K562 (cell line): Measurements from ENCODE around the gene KMT5C. TPM values are rescaled to one million over a fixed set of nuclear protein-coding genes. Genes with fewer than 3 reads are reported as not detected.

ENCODE experiments used
- BRD9 ChIP-seq: fragments of 450-650 bp; IDR thresholded peaks from 2 replicates; pipeline ENCODE4 v1.6.1; 2018; ENCODE audit warnings: low read depth; ENCODE audit not compliant: partially characterized antibody
- CC2D1A ChIP-seq: fragments of 450-650 bp; IDR thresholded peaks from 2 replicates; pipeline ENCODE4 v1.6.1; 2017; ENCODE audit warnings: mild to moderate bottlenecking
- E2F3 ChIP-seq: fragments of 250-450 bp; sonication (Bioruptor Pico); IDR thresholded peaks from 2 replicates; pipeline ENCODE4 v1.4.0; 2020; ENCODE audit warnings: mild to moderate bottlenecking
- EGR1 ChIP-seq: fragments of 450-650 bp; conservative IDR thresholded peaks from 2 replicates; pipeline ENCODE4 v1.6.1; 2017; ENCODE audit warnings: mild to moderate bottlenecking
- HDAC1 ChIP-seq, 2 experiments: fragments of 450-650 bp; IDR thresholded peaks; 2 replicates each; pipeline ENCODE4 v1.6.1; 2016 to 2017; ENCODE audit warnings: inconsistent platforms in 1 of 2, mild to moderate bottlenecking in 1 of 2, moderate library complexity in 1 of 2
- MEF2A ChIP-seq: IDR thresholded peaks from 2 replicates; pipeline ENCODE4 v1.6.1; 2011; ENCODE audit warnings: low read depth, mild to moderate bottlenecking, low read length, moderate library complexity; ENCODE audit not compliant: control insufficient read depth
- MTA2 ChIP-seq: fragments of 450-650 bp; IDR thresholded peaks from 2 replicates; pipeline ENCODE4 v1.6.1; 2016; ENCODE audit warnings: low read depth
- NEUROD1 ChIP-seq: fragments of 150-350 bp; IDR thresholded peaks from 2 replicates; pipeline ENCODE4 v1.6.1; 2014; ENCODE audit warnings: borderline replicate concordance, low read length, low read depth; ENCODE audit not compliant: partially characterized antibody
- NRF1 ChIP-seq, 2 experiments: fragments of 450-650 bp; IDR thresholded peaks in 1 of 2; conservative IDR thresholded peaks in 1 of 2; 2 replicates each; pipeline ENCODE4 v1.6.1; 2014; ENCODE audit warnings: mild to moderate bottlenecking in 2 of 2
- POLR2A ChIP-seq: fragments of 450-650 bp; conservative IDR thresholded peaks from 2 replicates; pipeline ENCODE4 v1.6.1; 2016
- POLR2G ChIP-seq: fragments of 200-400 bp; formaldehyde crosslinking; IDR thresholded peaks from 2 replicates; pipeline ENCODE4 v1.6.1; 2017; ENCODE audit warnings: low read depth, mild to moderate bottlenecking, antibody characterized with exemption, low read length, moderate library complexity
- RCOR1 ChIP-seq, 2 experiments: IDR thresholded peaks; 2 replicates each; pipeline ENCODE4 v1.6.1; 2012; ENCODE audit warnings: low read depth in 2 of 2, low read length in 2 of 2, borderline replicate concordance in 1 of 2, improper control_type of control experiment in 1 of 2
- TEAD2 ChIP-seq: fragments of 450-650 bp; IDR thresholded peaks from 2 replicates; pipeline ENCODE4 v1.6.1; 2016; ENCODE audit warnings: missing genetic modification characterization, control low read depth, missing compliant biosample characterization
- VEZF1 ChIP-seq: fragments of 200-800 bp; sonication (Bioruptor generic); IDR thresholded peaks from 2 replicates; pipeline ENCODE4 v1.6.1; 2017; ENCODE audit warnings: missing genetic modification characterization, missing compliant biosample characterization
- ZNF589 ChIP-seq: fragments of 200-800 bp; sonication (Bioruptor generic); IDR thresholded peaks from 2 replicates; pipeline ENCODE4 v1.6.1; 2016; ENCODE audit warnings: low read depth, missing genetic modification characterization, missing compliant biosample characterization
- polyA plus RNA-seq, 8 experiments: library from polyadenylated mRNA; depleted of rRNA in 4 of 8; stranded (reverse) in 5 of 8; unstranded in 3 of 8; fragments of >200 nt; fragmentation: Nextera tagmentation in 2 of 8; fragmentation: Illumina TruSeq in 1 of 8; extraction: Ambion mirVana in 2 of 8; extraction: Trizol in 1 of 8; gene quantifications; 2 replicates each; pipeline versions ENCODE4 v1.2.1 to v1.2.3, GENCODE V29; 2011 to 2014; ENCODE audit warnings: inconsistent platforms in 1 of 8, missing spikeins in 1 of 8
- total RNA-seq, 7 experiments: library from RNA; depleted of rRNA in 6 of 7; stranded (reverse); fragments of >200 nt in 6 of 7; fragmentation: Illumina TruSeq in 2 of 7; extraction: Trizol in 2 of 7; gene quantifications; 2 replicates each; pipeline versions ENCODE4 v1.2.1 to v1.2.3, GENCODE V29; 2011 to 2021; ENCODE audit warnings: low replicate concordance in 1 of 7
- TF ChIP-seq, protein P1 (sequence below): IDR thresholded peaks from 2 replicates; pipeline ENCODE4 v1.6.1; 2012; ENCODE audit warnings: low read depth, low read length, improper control_type of control experiment, borderline replicate concordance
- TF ChIP-seq, protein P2 (sequence below): fragments of 450-650 bp; IDR thresholded peaks from 2 replicates; pipeline ENCODE4 v1.6.1; 2017; ENCODE audit warnings: antibody characterized with exemption, mild to moderate bottlenecking

Gene KMT5C
- total and polyA plus RNA-seq, 9 of the 15 experiments (the other 6 are each of a cell fraction or from before 2014, with no cell fraction given): 0.15 to 53.5 (median 16.6) TPM

DNA sequence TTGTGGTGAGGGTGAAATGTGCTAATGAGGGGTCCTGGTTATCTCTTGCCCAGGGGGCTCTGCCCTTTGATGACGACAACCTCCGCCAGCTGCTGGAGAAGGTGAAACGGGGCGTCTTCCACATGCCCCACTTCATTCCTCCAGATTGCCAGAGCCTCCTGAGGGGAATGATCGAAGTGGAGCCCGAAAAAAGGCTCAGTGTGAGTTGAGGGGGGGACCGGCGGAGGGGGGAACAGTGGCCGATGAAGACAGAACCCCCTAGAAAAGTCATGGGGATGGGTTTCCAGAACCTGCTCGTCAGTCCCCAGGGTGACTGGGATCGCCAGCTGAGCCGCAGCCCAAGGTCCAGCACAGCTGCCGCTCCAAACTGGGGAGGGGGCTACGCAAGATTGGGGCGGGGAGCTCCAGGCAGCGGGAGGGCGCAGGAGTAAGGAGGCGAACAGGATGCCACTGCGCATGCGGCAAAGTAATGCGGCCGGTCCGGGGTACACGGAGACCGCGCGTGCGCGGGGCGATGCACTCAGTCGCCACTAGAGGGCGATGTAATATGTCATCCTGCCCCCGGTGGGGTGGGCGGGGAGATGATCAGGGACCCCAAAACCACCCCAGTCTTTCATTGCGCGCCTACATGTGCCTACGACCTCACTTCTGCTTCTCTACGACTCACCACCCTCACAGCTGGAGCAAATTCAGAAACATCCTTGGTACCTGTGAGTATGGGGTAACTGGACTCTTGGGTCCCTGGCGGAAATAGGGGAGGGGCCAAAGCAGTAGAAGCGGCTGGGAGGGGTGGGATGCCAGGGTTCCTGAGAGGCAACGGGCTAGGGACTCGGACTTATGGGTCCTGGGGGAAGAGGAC, 38.0 kb upstream of the KMT5C start (continued):
- TF ChIP-seq HDAC1 (IDR thresholded peaks at IDR 0.05): 0 out of 4 replicates have a peak, but pooled peaks of 1 of the 2 experiments have one; percentile 46
- TF ChIP-seq BRD9: peak; percentile 80
- peak; percentile 74 for TF ChIP-seq VEZF1
- TF ChIP-seq POLR2A: peak; percentile 61
- peak; percentile 69 for TF ChIP-seq EGR1
- no peak for TF ChIP-seq ZNF589 (CRISPR knock-in tag)
- TF ChIP-seq, protein P1, sequence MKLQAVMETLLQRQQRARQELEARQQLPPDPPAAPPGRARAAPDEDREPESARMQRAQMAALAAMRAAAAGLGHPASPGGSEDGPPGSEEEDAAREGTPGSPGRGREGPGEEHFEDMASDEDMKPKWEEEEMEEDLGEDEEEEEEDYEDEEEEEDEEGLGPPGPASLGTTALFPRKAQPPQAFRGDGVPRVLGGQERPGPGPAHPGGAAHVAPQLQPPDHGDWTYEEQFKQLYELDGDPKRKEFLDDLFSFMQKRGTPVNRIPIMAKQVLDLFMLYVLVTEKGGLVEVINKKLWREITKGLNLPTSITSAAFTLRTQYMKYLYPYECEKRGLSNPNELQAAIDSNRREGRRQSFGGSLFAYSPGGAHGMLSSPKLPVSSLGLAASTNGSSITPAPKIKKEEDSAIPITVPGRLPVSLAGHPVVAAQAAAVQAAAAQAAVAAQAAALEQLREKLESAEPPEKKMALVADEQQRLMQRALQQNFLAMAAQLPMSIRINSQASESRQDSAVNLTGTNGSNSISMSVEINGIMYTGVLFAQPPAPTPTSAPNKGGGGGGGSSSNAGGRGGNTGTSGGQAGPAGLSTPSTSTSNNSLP: no peak
- TF ChIP-seq NRF1 (conservative IDR thresholded peaks at IDR 0.05 in 1 of 2, IDR thresholded peaks at IDR 0.05 in 1 of 2): peak; percentile 95 to 96
- TF ChIP-seq, protein P2, sequence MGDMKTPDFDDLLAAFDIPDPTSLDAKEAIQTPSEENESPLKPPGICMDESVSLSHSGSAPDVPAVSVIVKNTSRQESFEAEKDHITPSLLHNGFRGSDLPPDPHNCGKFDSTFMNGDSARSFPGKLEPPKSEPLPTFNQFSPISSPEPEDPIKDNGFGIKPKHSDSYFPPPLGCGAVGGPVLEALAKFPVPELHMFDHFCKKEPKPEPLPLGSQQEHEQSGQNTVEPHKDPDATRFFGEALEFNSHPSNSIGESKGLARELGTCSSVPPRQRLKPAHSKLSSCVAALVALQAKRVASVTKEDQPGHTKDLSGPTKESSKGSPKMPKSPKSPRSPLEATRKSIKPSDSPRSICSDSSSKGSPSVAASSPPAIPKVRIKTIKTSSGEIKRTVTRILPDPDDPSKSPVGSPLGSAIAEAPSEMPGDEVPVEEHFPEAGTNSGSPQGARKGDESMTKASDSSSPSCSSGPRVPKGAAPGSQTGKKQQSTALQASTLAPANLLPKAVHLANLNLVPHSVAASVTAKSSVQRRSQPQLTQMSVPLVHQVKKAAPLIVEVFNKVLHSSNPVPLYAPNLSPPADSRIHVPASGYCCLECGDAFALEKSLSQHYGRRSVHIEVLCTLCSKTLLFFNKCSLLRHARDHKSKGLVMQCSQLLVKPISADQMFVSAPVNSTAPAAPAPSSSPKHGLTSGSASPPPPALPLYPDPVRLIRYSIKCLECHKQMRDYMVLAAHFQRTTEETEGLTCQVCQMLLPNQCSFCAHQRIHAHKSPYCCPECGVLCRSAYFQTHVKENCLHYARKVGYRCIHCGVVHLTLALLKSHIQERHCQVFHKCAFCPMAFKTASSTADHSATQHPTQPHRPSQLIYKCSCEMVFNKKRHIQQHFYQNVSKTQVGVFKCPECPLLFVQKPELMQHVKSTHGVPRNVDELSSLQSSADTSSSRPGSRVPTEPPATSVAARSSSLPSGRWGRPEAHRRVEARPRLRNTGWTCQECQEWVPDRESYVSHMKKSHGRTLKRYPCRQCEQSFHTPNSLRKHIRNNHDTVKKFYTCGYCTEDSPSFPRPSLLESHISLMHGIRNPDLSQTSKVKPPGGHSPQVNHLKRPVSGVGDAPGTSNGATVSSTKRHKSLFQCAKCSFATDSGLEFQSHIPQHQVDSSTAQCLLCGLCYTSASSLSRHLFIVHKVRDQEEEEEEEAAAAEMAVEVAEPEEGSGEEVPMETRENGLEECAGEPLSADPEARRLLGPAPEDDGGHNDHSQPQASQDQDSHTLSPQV: 0 out of 2 replicates have a peak, but pooled peaks have one; percentile 15
- peak; percentile 52; the same call in 1 of the 2 replicates for TF ChIP-seq CC2D1A
- peak; percentile 56; the same call in 1 of the 2 replicates for TF ChIP-seq POLR2G
- TF ChIP-seq E2F3: no peak
- TF ChIP-seq MTA2: peak; percentile 46; the same call in 1 of the 2 replicates
- no peak for TF ChIP-seq MEF2A
- TF ChIP-seq RCOR1 (IDR thresholded peaks at IDR 0.05; ENCODE audit: borderline replicate concordance in 1 of 2, low read depth in 2 of 2, low read length in 2 of 2): 0 out of 4 replicates have a peak, but pooled peaks of 1 of the 2 experiments have one; percentile 50
- TF ChIP-seq NEUROD1: no peak
- no peak for TF ChIP-seq TEAD2 (tag)
